GM19452 (cell line): ENCODE results near the gene CAPN10.
"Not testable (repeated sequence)": the region's sequence is repeated elsewhere in the genome, so short reads cannot be mapped to it uniquely, and the experiment has no call there.

ENCODE experiments used
- ATAC-seq: cut with Tn5 transposase; IDR thresholded peaks from one replicate; pipeline ENCODE4 v1.9.1; 2021; ENCODE audit not compliant: unreplicated experiment

Gene CAPN10

GRCh38 chr2:240563231-240563630, 23.3 kb upstream of the CAPN10 start:
- ATAC-seq, result not testable (repeated sequence)

GRCh38 chr2:240563951-240564560, 22.5 kb upstream of the CAPN10 start:
- no peak for ATAC-seq

- ATAC-seq, result no peak
Measured at GRCh38 chr2:240564561-240565332, 21.8 kb upstream of the CAPN10 start.

- peak; percentile 33 for ATAC-seq
Measured at GRCh38 chr2:240565333-240566202, 21.0 kb upstream of the CAPN10 start.

- peak; percentile 40 for ATAC-seq
Measured at GRCh38 chr2:240566203-240567136, 20.1 kb upstream of the CAPN10 start.

GRCh38 chr2:240567137-240567871, 19.2 kb upstream of the CAPN10 start:
- ATAC-seq, result no peak

- ATAC-seq, result peak; percentile 32
Measured at GRCh38 chr2:240567872-240568677, 18.5 kb upstream of the CAPN10 start, which contains the start of gene RNPEPL1. RNPEPL1 (plus strand) TSS chr2:240568484; CDS start chr2:240568587, 103 bp downstream.

- peak; percentile 11 for ATAC-seq
Measured at GRCh38 chr2:240568678-240569522, 17.6 kb upstream of the CAPN10 start.

GRCh38 chr2:240569523-240569997, 17.0 kb upstream of the CAPN10 start:
- no peak for ATAC-seq

- ATAC-seq, result no peak
Measured at GRCh38 chr2:240569998-240570530, 16.5 kb upstream of the CAPN10 start.

GRCh38 chr2:240570531-240571313, 15.8 kb upstream of the CAPN10 start:
- ATAC-seq, result no peak

GRCh38 chr2:240571314-240571973, 15.1 kb upstream of the CAPN10 start:
- ATAC-seq, result no peak

GRCh38 chr2:240572141-240573031, 14.1 kb upstream of the CAPN10 start:
- no peak for ATAC-seq

- no peak for ATAC-seq
Measured at GRCh38 chr2:240573071-240573515, 13.4 kb upstream of the CAPN10 start.
